K562 (cell line): ENCODE results near the gene SPRR1A. TPM values are rescaled to one million over a fixed set of nuclear protein-coding genes. Genes with fewer than 3 reads are reported as not detected.
"Not testable (repeated sequence)": the region's sequence is repeated elsewhere in the genome, so short reads cannot be mapped to it uniquely, and the experiment has no call there.

ENCODE experiments used
- ATAC-seq: fragments of 200-7000 bp; cut with Tn5 transposase; 3 replicates; pipeline ENCODE4 v1.9.1; 2020; ENCODE audit warnings: moderate library complexity
- BruUV-seq: library from RNA; stranded (reverse); fragments of 400-500 nt; replicated peaks from 2 replicates; lab custom pipeline; 2021; lab: Mats Ljungman, UMichigan
- CTCF ChIA-PET: fragments of 300-600 bp; formaldehyde crosslinking; extraction: SDS; loops from one replicate; lab custom pipeline; 2021; ENCODE audit warnings: low intra/inter-chr PET ratio; lab: Yijun Ruan, JAX
- POLR2A ChIA-PET: fragments of 300-600, 350-650 bp; sonication (Branson Sonifier 250); formaldehyde crosslinking; extraction: SDS; loops from one replicate; lab custom pipeline; 2021; ENCODE audit warnings: antibody characterized with exemption, inconsistent platforms; lab: Yijun Ruan, JAX
- DNase-seq, 4 experiments: peaks; one replicate each; pipeline versions ENCODE4 v3.0.0 to v3.0.0-alpha.2; 2011 to 2018; ENCODE audit warnings: low spot score in 3 of 4, mixed read lengths in 3 of 4; ENCODE audit errors: extremely low read depth in 1 of 4
- FAIRE-seq: peaks from 2 replicates; lab custom pipeline; 2011; peaks lifted over from hg19 to GRCh38; lab: Jason Lieb, UNC
- H2AFZ ChIP-seq: 2 replicates; pipeline ENCODE4 v1.6.0; 2011; ENCODE audit warnings: low read depth, low read length, control low read depth, inconsistent platforms
- H3K27ac ChIP-seq: fragments of 200-600 bp; 3 replicates; pipeline ENCODE4 v1.8.0; 2011; ENCODE audit warnings: low read depth, mild to moderate bottlenecking, control low read depth, inconsistent platforms, low read length, moderate library complexity, mixed read lengths; ENCODE audit errors: extremely low read depth
- H3K27me3 ChIP-seq, 2 experiments: fragments of 300-600 bp in 1 of 2; 2 replicates in 1 of 2; 3 replicates in 1 of 2; pipeline versions ENCODE4 v1.6.0 to v1.8.0; 2011; ENCODE audit warnings: inconsistent platforms in 2 of 2, low read length in 2 of 2, mild to moderate bottlenecking in 1 of 2, mixed read lengths in 1 of 2, moderate library complexity in 1 of 2; ENCODE audit not compliant: control insufficient read depth in 2 of 2, insufficient read depth in 2 of 2
- H3K36me3 ChIP-seq: fragments of 300-600 bp; 3 replicates; pipeline ENCODE4 v1.8.0; 2011; ENCODE audit warnings: mild to moderate bottlenecking, low read length, inconsistent platforms; ENCODE audit not compliant: control insufficient read depth, insufficient read depth
- H3K4me1 ChIP-seq, 2 experiments: fragments of 200-600 bp in 1 of 2; replicated peaks in 1 of 2; 2 replicates in 1 of 2; 3 replicates in 1 of 2; pipeline versions ENCODE4 v1.5.1 to v1.8.0; 2011; ENCODE audit warnings: inconsistent platforms in 2 of 2, low read length in 2 of 2, mild to moderate bottlenecking in 1 of 2, mixed read lengths in 1 of 2, moderate library complexity in 1 of 2; ENCODE audit not compliant: control insufficient read depth in 2 of 2, insufficient read depth in 2 of 2
- H3K4me2 ChIP-seq: 2 replicates; pipeline ENCODE4 v1.6.1; 2011; ENCODE audit warnings: low read length, control low read depth, inconsistent platforms, mixed read lengths; ENCODE audit not compliant: insufficient read depth
- H3K4me3 ChIP-seq: fragments of 200-600 bp; sonication (generic), shearing (Covaris generic); 2 replicates; pipeline ENCODE4 v1.5.1; 2016; ENCODE audit warnings: control low read depth, inconsistent platforms
- H3K79me2 ChIP-seq: fragments of 200-600 bp; 3 replicates; pipeline ENCODE4 v1.8.0; 2011; ENCODE audit warnings: low read length, inconsistent platforms; ENCODE audit not compliant: control insufficient read depth, insufficient read depth
- H3K9ac ChIP-seq, 2 experiments: 2 replicates each; pipeline versions ENCODE4 v1.6.0 to v1.6.1; 2011; ENCODE audit warnings: low read depth in 2 of 2, low read length in 2 of 2, control low read depth in 1 of 2, inconsistent platforms in 1 of 2, mild to moderate bottlenecking in 1 of 2, mixed read lengths in 1 of 2; ENCODE audit not compliant: insufficient read depth in 1 of 2
- H3K9me1 ChIP-seq: one replicate; pipeline ENCODE4 v1.6.0; 2011; ENCODE audit warnings: inconsistent platforms, mild to moderate bottlenecking, low read length, moderate library complexity; ENCODE audit not compliant: control insufficient read depth, insufficient read depth
- H3K9me3 ChIP-seq: replicated peaks from 2 replicates; pipeline ENCODE4 v1.5.1; 2011; ENCODE audit warnings: low read depth, low read length, inconsistent platforms; ENCODE audit not compliant: control insufficient read depth, insufficient read depth
- H4K20me1 ChIP-seq: replicated peaks from 2 replicates; pipeline ENCODE4 v1.6.1; 2011; ENCODE audit warnings: low read length, inconsistent platforms, mixed read lengths; ENCODE audit not compliant: control insufficient read depth, insufficient read depth
- DMBX1 ChIP-seq: fragments of 250-450 bp; sonication (Bioruptor Pico); IDR thresholded peaks from 2 replicates; pipeline ENCODE4 v1.8.0; 2022; ENCODE audit warnings: inconsistent platforms, mild to moderate bottlenecking, moderate library complexity, borderline replicate concordance
- GTF2A2 ChIP-seq: IDR thresholded peaks from 2 replicates; pipeline ENCODE4 v1.6.1; 2016; ENCODE audit warnings: mild to moderate bottlenecking, missing genetic modification characterization, missing compliant biosample characterization
- SMAD3 ChIP-seq: fragments of 450-650 bp; formaldehyde crosslinking; conservative IDR thresholded peaks from 2 replicates; pipeline ENCODE4 v1.4.0; 2020; ENCODE audit warnings: mild to moderate bottlenecking
- SMAD4 ChIP-seq: fragments of 250-450 bp; sonication (Bioruptor Pico); conservative IDR thresholded peaks from 2 replicates; pipeline ENCODE4 v1.8.0; 2021; ENCODE audit warnings: inconsistent platforms, mild to moderate bottlenecking, moderate library complexity
- WGBS: fragments of 100-300 bp; shearing (Covaris generic); methylation state at CpG from one replicate; pipeline ENCODE4 v1.1.6; 2016; ENCODE audit warnings: low coverage, mixed read lengths; ENCODE audit not compliant: insufficient coverage; ENCODE audit errors: missing lambda C conversion rate; 5-methylcytosine and 5-hydroxymethylcytosine counted together
- in situ Hi-C: fragments of 300-500 bp; cut with MboI; formaldehyde crosslinking; loops from 4 replicates; pipeline ENCODE4 v1.15.0; 2018; ENCODE audit warnings: inconsistent platforms, mixed read lengths
- intact Hi-C: fragments of 100-400 bp; cut with micrococcal nuclease; formaldehyde crosslinking; loops from 2 replicates; pipeline ENCODE4 v1.14.2; 2022
- polyA plus RNA-seq, 8 experiments: library from polyadenylated mRNA; depleted of rRNA in 4 of 8; stranded (reverse) in 5 of 8; unstranded in 3 of 8; fragments of >200 nt; fragmentation: Nextera tagmentation in 2 of 8; fragmentation: Illumina TruSeq in 1 of 8; extraction: Ambion mirVana in 2 of 8; extraction: Trizol in 1 of 8; gene quantifications; 2 replicates each; pipeline versions ENCODE4 v1.2.1 to v1.2.3, GENCODE V29; 2011 to 2014; ENCODE audit warnings: inconsistent platforms in 1 of 8, missing spikeins in 1 of 8
- total RNA-seq, 7 experiments: library from RNA; depleted of rRNA in 6 of 7; stranded (reverse); fragments of >200 nt in 6 of 7; fragmentation: Illumina TruSeq in 2 of 7; extraction: Trizol in 2 of 7; gene quantifications; 2 replicates each; pipeline versions ENCODE4 v1.2.1 to v1.2.3, GENCODE V29; 2011 to 2021; ENCODE audit warnings: low replicate concordance in 1 of 7
- TF ChIP-seq, protein P1 (sequence below): fragments of 450-650 bp; formaldehyde crosslinking; IDR thresholded peaks from 2 replicates; pipeline ENCODE4 v1.4.0; 2022; ENCODE audit warnings: missing genetic modification characterization

SPRR1A gene
- total and polyA plus RNA-seq, 9 of the 15 experiments (the other 6 are each of a cell fraction or from before 2014, with no cell fraction given) = not detected

DNA sequence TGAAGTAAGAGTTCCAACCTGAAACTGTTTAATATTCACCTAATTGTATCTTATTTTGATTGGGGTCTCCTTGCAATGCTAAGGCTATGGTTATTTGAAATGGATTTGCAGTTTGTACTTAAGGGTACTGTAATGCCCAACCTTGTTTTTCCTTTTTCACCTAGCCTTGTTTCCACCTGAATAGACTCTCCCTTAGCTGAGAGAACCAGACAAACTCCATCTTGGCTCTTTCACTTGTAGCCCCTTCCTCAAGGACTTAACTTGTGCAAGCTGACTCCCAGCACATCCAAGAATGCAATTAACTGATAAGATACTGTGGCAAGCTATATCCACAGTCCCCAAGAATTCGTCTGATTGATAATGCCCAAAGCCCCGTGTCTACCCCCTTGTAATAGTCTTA lies 37.9 kb downstream of the SPRR1A start:
- H3K9me3 ChIP-seq, intact Hi-C loops, H3K9me1 ChIP-seq, FAIRE-seq, H3K36me3 ChIP-seq, H3K4me2 ChIP-seq, DNase-seq, in situ Hi-C loops, POLR2A ChIA-PET, H3K4me1 ChIP-seq, ATAC-seq, H3K27me3 ChIP-seq, H3K79me2 ChIP-seq, CTCF ChIA-PET, H4K20me1 ChIP-seq, H3K9ac ChIP-seq, H3K27ac ChIP-seq, H3K4me3 ChIP-seq, BruUV-seq, H2AFZ ChIP-seq: not testable (repeated sequence)
- TF ChIP-seq SMAD4 (0 out of 2 replicates have a peak, but pooled peaks have one; percentile 52), DMBX1 (CRISPR knock-in tag) (peak; percentile 64; the same call in 1 of the 2 replicates), GTF2A2 (0 out of 2 replicates have a peak, but pooled peaks have one; percentile 55), SMAD3 (CRISPR knock-in tag) (0 out of 2 replicates have a peak, but pooled peaks have one; percentile 54)
- TF ChIP-seq, protein P1, sequence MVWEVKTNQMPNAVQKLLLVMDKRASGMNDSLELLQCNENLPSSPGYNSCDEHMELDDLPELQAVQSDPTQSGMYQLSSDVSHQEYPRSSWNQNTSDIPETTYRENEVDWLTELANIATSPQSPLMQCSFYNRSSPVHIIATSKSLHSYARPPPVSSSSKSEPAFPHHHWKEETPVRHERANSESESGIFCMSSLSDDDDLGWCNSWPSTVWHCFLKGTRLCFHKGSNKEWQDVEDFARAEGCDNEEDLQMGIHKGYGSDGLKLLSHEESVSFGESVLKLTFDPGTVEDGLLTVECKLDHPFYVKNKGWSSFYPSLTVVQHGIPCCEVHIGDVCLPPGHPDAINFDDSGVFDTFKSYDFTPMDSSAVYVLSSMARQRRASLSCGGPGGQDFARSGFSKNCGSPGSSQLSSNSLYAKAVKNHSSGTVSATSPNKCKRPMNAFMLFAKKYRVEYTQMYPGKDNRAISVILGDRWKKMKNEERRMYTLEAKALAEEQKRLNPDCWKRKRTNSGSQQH (CRISPR knock-in tag) = peak; percentile 14; the same call in 1 of the 2 replicates
- WGBS = 0% methylated on average over 2 of the region's 2 CpGs
